GM12878 (cell line): ENCODE data around the gene ANKDD1A. TPM values are rescaled to one million over a fixed set of nuclear protein-coding genes. Genes with fewer than 3 reads are reported as not detected.

ENCODE experiments used
- ATAC-seq: fragments of 200-7000 bp; cut with Tn5 transposase; 3 replicates; pipeline ENCODE4 v1.9.1; 2020; ENCODE audit warnings: mild to moderate bottlenecking, moderate library complexity
- BruUV-seq: library from RNA; stranded (reverse); fragments of 400-500 nt; replicated peaks from 2 replicates; lab custom pipeline; 2021; lab: Mats Ljungman, UMichigan
- CTCF ChIA-PET: fragments of 300-600 bp; sonication (Branson Sonifier 250); formaldehyde crosslinking; extraction: SDS; loops from one replicate; lab custom pipeline; 2021; ENCODE audit warnings: inconsistent platforms; lab: Yijun Ruan, JAX
- POLR2A ChIA-PET: fragments of 350-600 bp; formaldehyde crosslinking; extraction: SDS; loops from one replicate; lab custom pipeline; 2021; ENCODE audit warnings: inconsistent platforms; lab: Charles Lee
- RAD21 ChIA-PET: fragments of 300-600 bp; sonication (Branson Sonifier 250); formaldehyde crosslinking; loops from one replicate; lab custom pipeline; 2023; ENCODE audit warnings: antibody characterized with exemption; ENCODE audit not compliant: unreplicated experiment; lab: Charles Lee
- SMC1A ChIA-PET: fragments of 300-600 bp; sonication (Branson Sonifier 250); formaldehyde crosslinking; loops from one replicate; lab custom pipeline; 2023; ENCODE audit not compliant: unreplicated experiment, uncharacterized antibody; lab: Charles Lee
- DNase-seq: peaks from one replicate; pipeline ENCODE4 v3.0.0-alpha.2; 2011; ENCODE audit warnings: low read depth, low spot score
- FAIRE-seq: peaks from 3 replicates; lab custom pipeline; 2011; peaks lifted over from hg19 to GRCh38; lab: Jason Lieb, UNC
- H2AFZ ChIP-seq: 2 replicates; pipeline ENCODE4 v1.6.0; 2011; ENCODE audit warnings: low read depth, low read length, control low read depth; ENCODE audit not compliant: control insufficient read depth
- H3K27ac ChIP-seq: 2 replicates; pipeline ENCODE4 v1.5.1; 2011; ENCODE audit warnings: control low read depth; ENCODE audit not compliant: control insufficient read depth, insufficient read depth
- H3K27me3 ChIP-seq, 2 experiments: replicated peaks in 1 of 2; 2 replicates each; pipeline versions ENCODE4 v1.6.0 to v1.6.1; 2011; ENCODE audit warnings: low read length in 1 of 2; ENCODE audit not compliant: control insufficient read depth in 2 of 2, insufficient read depth in 2 of 2
- H3K36me3 ChIP-seq, 2 experiments: 2 replicates each; pipeline ENCODE4 v1.5.1; 2011; ENCODE audit warnings: low read length in 1 of 2; ENCODE audit not compliant: control insufficient read depth in 2 of 2, insufficient read depth in 2 of 2
- H3K4me1 ChIP-seq: 2 replicates; pipeline ENCODE4 v1.6.1; 2011; ENCODE audit warnings: mild to moderate bottlenecking, low read length, moderate library complexity, mixed read lengths; ENCODE audit not compliant: control insufficient read depth, insufficient read depth
- H3K4me2 ChIP-seq: 2 replicates; pipeline ENCODE4 v1.6.0; 2011; ENCODE audit warnings: control low read depth; ENCODE audit not compliant: control insufficient read depth, insufficient read depth
- H3K4me3 ChIP-seq: fragments of 200-600 bp; sonication (generic); 2 replicates; pipeline ENCODE4 v1.5.1; 2016
- H3K79me2 ChIP-seq: 2 replicates; pipeline ENCODE4 v1.6.0; 2011; ENCODE audit warnings: low read length; ENCODE audit not compliant: control insufficient read depth, insufficient read depth
- H3K9ac ChIP-seq: 2 replicates; pipeline ENCODE4 v1.8.0; 2011; ENCODE audit warnings: low read length, control low read depth, mixed read lengths; ENCODE audit not compliant: control insufficient read depth, insufficient read depth
- H3K9me3 ChIP-seq: replicated peaks from 3 replicates; pipeline ENCODE4 v1.5.1; 2011; ENCODE audit warnings: mild to moderate bottlenecking, low read length; ENCODE audit not compliant: control insufficient read depth, insufficient read depth
- H4K20me1 ChIP-seq: 2 replicates; pipeline ENCODE4 v1.6.0; 2011; ENCODE audit not compliant: control insufficient read depth, insufficient read depth
- BHLHE40 ChIP-seq, 2 experiments: fragments of 450-650 bp in 1 of 2; IDR thresholded peaks; 2 replicates each; pipeline ENCODE4 v1.6.1; 2011 to 2017; ENCODE audit warnings: low read depth in 2 of 2, borderline replicate concordance in 1 of 2, improper control_type of control experiment in 1 of 2, low read length in 1 of 2, mild to moderate bottlenecking in 1 of 2
- DPF2 ChIP-seq: fragments of 450-650 bp; IDR thresholded peaks from 2 replicates; pipeline ENCODE4 v1.6.1; 2017; ENCODE audit warnings: mild to moderate bottlenecking
- ELK1 ChIP-seq: IDR thresholded peaks from 2 replicates; pipeline ENCODE4 v1.6.1; 2012; ENCODE audit warnings: low read depth, low read length, improper control_type of control experiment
- HCFC1 ChIP-seq: fragments of 150-350 bp; IDR thresholded peaks from 2 replicates; pipeline ENCODE4 v1.6.1; 2014; ENCODE audit warnings: low read length
- IRF3 ChIP-seq: fragments of 450-650 bp; IDR thresholded peaks from 2 replicates; pipeline ENCODE4 v1.6.1; 2014; ENCODE audit warnings: mild to moderate bottlenecking
- MXI1 ChIP-seq: fragments of 150-350 bp; IDR thresholded peaks from 2 replicates; pipeline ENCODE4 v1.6.1; 2011; ENCODE audit warnings: low read depth, mild to moderate bottlenecking, inconsistent platforms, low read length, improper control_type of control experiment
- PAX5 ChIP-seq: IDR thresholded peaks from 2 replicates; pipeline ENCODE4 v1.6.1; 2011; ENCODE audit warnings: low read depth, low read length, borderline replicate concordance
- PML ChIP-seq: IDR thresholded peaks from 2 replicates; pipeline ENCODE4 v1.6.1; 2012; ENCODE audit warnings: low read length, inconsistent platforms
- POLR2AphosphoS2 ChIP-seq: IDR thresholded peaks from 2 replicates; pipeline ENCODE4 v1.6.1; 2011; ENCODE audit warnings: low read depth, mild to moderate bottlenecking, low read length, improper control_type of control experiment, moderate library complexity
- POU2F2 ChIP-seq: IDR thresholded peaks from 3 replicates; pipeline ENCODE4 v1.6.1; 2011; ENCODE audit warnings: low read depth, mild to moderate bottlenecking, low read length, borderline replicate concordance
- SIX5 ChIP-seq: IDR thresholded peaks from 2 replicates; pipeline ENCODE4 v1.6.1; 2011; ENCODE audit warnings: mild to moderate bottlenecking, low read depth, low read length, moderate library complexity; ENCODE audit not compliant: severe bottlenecking
- WRNIP1 ChIP-seq: IDR thresholded peaks from 2 replicates; pipeline ENCODE4 v1.6.1; 2011; ENCODE audit warnings: low read depth, low read length, improper control_type of control experiment, borderline replicate concordance
- ZBTB4 ChIP-seq: fragments of 450-650 bp; formaldehyde crosslinking; IDR thresholded peaks from 2 replicates; pipeline ENCODE4 v1.4.0; 2022; ENCODE audit warnings: mild to moderate bottlenecking, moderate library complexity
- WGBS: methylation state at CpG from one replicate; pipeline ENCODE4 v1.1.6; 2016; ENCODE audit warnings: low lambda C conversion rate; ENCODE audit not compliant: insufficient replicate concordance, insufficient coverage; ENCODE audit errors: missing lambda C conversion rate; 5-methylcytosine and 5-hydroxymethylcytosine counted together
- in situ Hi-C: fragments of 300-500 bp; cut with MboI; formaldehyde crosslinking; loops from 9 replicates; pipeline ENCODE4 v1.14.3; 2018; ENCODE audit warnings: mixed read lengths
- intact Hi-C: fragments of 100-400 bp; cut with micrococcal nuclease; formaldehyde crosslinking; loops from one replicate; pipeline ENCODE4 v1.14.2; 2022; ENCODE audit not compliant: unreplicated experiment
- polyA plus RNA-seq, 11 experiments: library from polyadenylated mRNA; depleted of rRNA in 4 of 11; unstranded in 6 of 11; stranded (reverse) in 5 of 11; fragments of >200 nt; fragmentation: Nextera tagmentation in 4 of 11; fragmentation: Illumina TruSeq in 1 of 11; extraction: Ambion mirVana in 4 of 11; extraction: Trizol in 1 of 11; gene quantifications; 1 replicate in 1 of 11; 2 replicates in 10 of 11; pipeline versions ENCODE4 v1.2.1 to v1.2.3, GENCODE V29; 2011 to 2016; ENCODE audit warnings: inconsistent platforms in 2 of 11, missing spikeins in 2 of 11, low read depth in 1 of 11
- total RNA-seq, 4 experiments: library from RNA; depleted of rRNA in 3 of 4; stranded (reverse); fragments of >200 nt in 3 of 4; fragmentation: Illumina TruSeq in 1 of 4; extraction: Trizol in 1 of 4; gene quantifications; 2 replicates each; pipeline versions ENCODE4 v1.2.1 to v1.2.3, GENCODE V29; 2013 to 2021

Gene ANKDD1A
- total and polyA plus RNA-seq, 10 of the 15 experiments (the other 5 are each of a cell fraction or from before 2014, with no cell fraction given), result 1.5 to 6.6 (median 4.1) TPM

GRCh38 chr15:64905941-64906340, 5.8 kb upstream of the ANKDD1A start (continued):
- no peak for TF ChIP-seq ZBTB4 (CRISPR knock-in tag)
- no peak for TF ChIP-seq POLR2AphosphoS2
- TF ChIP-seq DPF2, result no peak

- H3K4me2 ChIP-seq, result no peak overlapping the region
- BruUV-seq, result no TSS peak
- no peak for DNase-seq
- ATAC-seq, result no peak
- no peaks in the 10 kb centered on the region for H3K79me2 ChIP-seq
- ChIA-PET SMC1A (interaction anchor here (0.5 to 8.1 kb wide), 15 partner anchors 11 to 1004 kb away, joined by 3 to 42 read pairs (median 4); no protein-coding TSS in a partner anchor), POLR2A (interaction anchor here (0.6 to 3.2 kb wide), 3 partner anchors 10 to 96 kb away, joined by 3 to 11 read pairs (median 3); no protein-coding TSS in a partner anchor), RAD21 (interaction anchor here (0.9 to 5.4 kb wide), 10 partner anchors 12 to 176 kb away, joined by 3 to 53 read pairs (median 4); no protein-coding TSS in a partner anchor), CTCF (interaction anchor here (0.8 to 8.0 kb wide), 13 partner anchors 12 to 178 kb away, joined by 3 to 91 read pairs (median 9); no protein-coding TSS in a partner anchor)
- no peak overlapping the region for H3K4me3 ChIP-seq
- in situ Hi-C loops, result loop anchor here (5.0 kb wide), 1 partner anchor 174 kb away; no protein-coding TSS in a partner anchor
- no peak overlapping the region for H3K27ac ChIP-seq
- H3K4me1 ChIP-seq, result peaks cover 17% of the 10 kb centered on the region
- H3K27me3 ChIP-seq, result no peaks in the 10 kb centered on the region
- no peak for FAIRE-seq
- no peak overlapping the region for H3K9ac ChIP-seq
- WGBS, result 89% methylated on average over 3 of the region's 3 CpGs
- intact Hi-C loops, result no loop called here
- TF ChIP-seq ELK1, result no peak
- TF ChIP-seq SIX5, result no peak
- no peak for TF ChIP-seq POLR2AphosphoS2
- TF ChIP-seq MXI1, result no peak
- no peak for TF ChIP-seq WRNIP1
- no peak for TF ChIP-seq HCFC1
- TF ChIP-seq PML, result no peak
- TF ChIP-seq POU2F2, result no peak
- TF ChIP-seq PAX5, result no peak
- TF ChIP-seq IRF3, result no peak
- TF ChIP-seq BHLHE40 (IDR thresholded peaks at IDR 0.05; ENCODE audit: borderline replicate concordance in 1 of 2, low read depth in 2 of 2, low read length in 1 of 2), result no peak
- no peaks in the 10 kb centered on the region for H3K36me3 ChIP-seq
- H4K20me1 ChIP-seq, result no peaks in the 10 kb centered on the region
- H2AFZ ChIP-seq, result no peak overlapping the region
- peaks cover 2% of the 10 kb centered on the region; the same call in 2 of the 3 replicates for H3K9me3 ChIP-seq
Measured at GRCh38 chr15:64906402-64906801, 5.3 kb upstream of the ANKDD1A start.
